ENCODE measurements around the gene PTPRG.

PTPRG gene

GRCh38 chr3:62178032-62178431, 616.7 kb downstream of the PTPRG start:
- no peak for DNase-seq

GRCh38 chr3:62178739-62179600, 617.6 kb downstream of the PTPRG start:
- no peak for DNase-seq

- DNase-seq: no peak
Measured at GRCh38 chr3:62180514-62180913, 619.1 kb downstream of the PTPRG start.

- no peak for DNase-seq
Measured at GRCh38 chr3:62183087-62183486, 621.7 kb downstream of the PTPRG start.

GRCh38 chr3:62183969-62184368, 622.6 kb downstream of the PTPRG start:
- DNase-seq: no peak

GRCh38 chr3:62184559-62184958, 623.2 kb downstream of the PTPRG start:
- no peak for DNase-seq

- no peak for DNase-seq
Measured at GRCh38 chr3:62187022-62187431, 625.7 kb downstream of the PTPRG start.

- DNase-seq: peak; percentile 54
Measured at GRCh38 chr3:62188681-62189375, 627.5 kb downstream of the PTPRG start.

GRCh38 chr3:62189376-62189698, 628.0 kb downstream of the PTPRG start:
- no peak for DNase-seq

GRCh38 chr3:62192891-62193290, 631.5 kb downstream of the PTPRG start:
- DNase-seq: no peak

- DNase-seq: no peak
Measured at GRCh38 chr3:62193586-62194345, 632.4 kb downstream of the PTPRG start.

GRCh38 chr3:62197350-62198012, 636.1 kb downstream of the PTPRG start:
- no peak for DNase-seq

- DNase-seq: no peak
Measured at GRCh38 chr3:62199126-62199525, 637.8 kb downstream of the PTPRG start.

- DNase-seq: peak; percentile 6
Measured at GRCh38 chr3:62201438-62202035, 640.2 kb downstream of the PTPRG start.

GRCh38 chr3:62203152-62203551, 641.8 kb downstream of the PTPRG start:
- no peak for DNase-seq

- no peak for DNase-seq
Measured at GRCh38 chr3:62203561-62203960, 642.2 kb downstream of the PTPRG start.

GRCh38 chr3:62207197-62207596, 645.8 kb downstream of the PTPRG start:
- no peak for DNase-seq

GRCh38 chr3:62208385-62208784, 647.0 kb downstream of the PTPRG start:
- no peak for DNase-seq

- no peak for DNase-seq
Measured at GRCh38 chr3:62209101-62209500, 647.7 kb downstream of the PTPRG start.

- no peak for DNase-seq
Measured at GRCh38 chr3:62210011-62210410, 648.6 kb downstream of the PTPRG start.

- DNase-seq: no peak
Measured at GRCh38 chr3:62211675-62212429, 650.5 kb downstream of the PTPRG start.

- no peak for DNase-seq
Measured at GRCh38 chr3:62214850-62215249, 653.5 kb downstream of the PTPRG start.

Measured in NCI-H510A treated with DMSO at 0.1 percent for 48 hours (cell line).